ENCODE results near the gene DIP2C. TPM values are rescaled to one million over a fixed set of nuclear protein-coding genes. Genes with fewer than 3 reads are reported as not detected.
"Not testable (repeated sequence)": the region's sequence is repeated elsewhere in the genome, so short reads cannot be mapped to it uniquely, and the experiment has no call there.

DIP2C gene
- polyA plus RNA-seq, 1 donor = 21.6 TPM

- DNase-seq = no peak
Measured at GRCh38 chr10:535952-536351, 153.5 kb downstream of the DIP2C start.

GRCh38 chr10:535051-535450 is 154.4 kb downstream of the DIP2C start:
- no peak for DNase-seq

GRCh38 chr10:534047-534566 is 155.4 kb downstream of the DIP2C start:
- no peak for DNase-seq

GRCh38 chr10:533611-534010 is 155.9 kb downstream of the DIP2C start:
- DNase-seq = no peak

- DNase-seq = no peak
Measured at GRCh38 chr10:533186-533585, 156.3 kb downstream of the DIP2C start.

- not testable (repeated sequence) for DNase-seq
Measured at GRCh38 chr10:532331-532730, 157.1 kb downstream of the DIP2C start.

- no peak for DNase-seq
Measured at GRCh38 chr10:531541-531940, 157.9 kb downstream of the DIP2C start.

- DNase-seq = no peak
Measured at GRCh38 chr10:530717-531116, 158.8 kb downstream of the DIP2C start.

GRCh38 chr10:529468-530230 is 159.8 kb downstream of the DIP2C start:
- DNase-seq = no peak

- DNase-seq = no peak
Measured at GRCh38 chr10:528173-529165, 161.0 kb downstream of the DIP2C start.

GRCh38 chr10:527416-527815 is 162.1 kb downstream of the DIP2C start:
- DNase-seq = no peak

GRCh38 chr10:526651-527312 is 162.7 kb downstream of the DIP2C start:
- DNase-seq = no peak

GRCh38 chr10:525565-526315 is 163.7 kb downstream of the DIP2C start:
- no peak for DNase-seq

- DNase-seq = no peak
Measured at GRCh38 chr10:523925-524324, 165.5 kb downstream of the DIP2C start.

- no peak for DNase-seq
Measured at GRCh38 chr10:522350-522749, 167.1 kb downstream of the DIP2C start.

- DNase-seq = no peak
Measured at GRCh38 chr10:521261-522250, 167.9 kb downstream of the DIP2C start.

- DNase-seq = no peak
Measured at GRCh38 chr10:520402-520787, 169.1 kb downstream of the DIP2C start.

GRCh38 chr10:519716-520401 is 169.6 kb downstream of the DIP2C start:
- DNase-seq = no peak

GRCh38 chr10:519055-519715 is 170.3 kb downstream of the DIP2C start:
- DNase-seq = no peak
